ENCODE measurements around the gene ARGLU1. TPM values are rescaled to one million over a fixed set of nuclear protein-coding genes. Genes with fewer than 3 reads are reported as not detected.
A peak's percentile ranks its signal among the peaks of the same experiment; 100 is the strongest.

The ARGLU1 gene
- total and polyA plus RNA-seq, 11 donors, result 14.2 to 54.0 (median 28.1) TPM

GRCh38 chr13:106522898-106523525 is 44.9 kb downstream of the ARGLU1 start:
- intact Hi-C loops (cut with DNase I), result loop anchor here in 6 of 10 donors (5.0 to 10.0 kb wide), 6 partner anchors 436 to 1948 kb away; no protein-coding TSS in a partner anchor
- Histone ChIP-seq H3K27ac (peak overlapping the region in 2 of 12 donors; percentile 27 to 33), H3K4me1 (peaks cover 0 to 44% (median 6%) of the 10 kb centered on the region in 12 donors), H3K36me3 (no peaks in the 10 kb centered on the region), H3K9me3 (no peaks in the 10 kb centered on the region), H3K4me3 (peak overlapping the region in 2 of 12 donors; percentile 5 to 8), H3K27me3 (no peaks in the 10 kb centered on the region)
- TF ChIP-seq POLR2A (IDR thresholded peaks at IDR 0.05), result no peak
- TF ChIP-seq CTCF (IDR thresholded peaks at IDR 0.05), result no peak
- ATAC-seq (no peak), DNase-seq (no peak)
- WGBS, 4 donors, result 69 to 78% (median 72%) methylated on average over 7 of the region's 7 CpGs

GRCh38 chr13:106522112-106522705 is 45.7 kb downstream of the ARGLU1 start:
- Histone ChIP-seq H3K27ac (peak overlapping the region in 1 of 12 donors; percentile 33), H3K36me3 (no peaks in the 10 kb centered on the region), H3K4me1 (peaks cover 0 to 52% (median 7%) of the 10 kb centered on the region in 12 donors), H3K4me3 (peak overlapping the region in 1 of 12 donors; percentile 5), H3K27me3 (no peaks in the 10 kb centered on the region), H3K9me3 (no peaks in the 10 kb centered on the region)
- WGBS, 4 donors, result 78 to 81% (median 80%) methylated on average over 5 of the region's 5 CpGs
- intact Hi-C loops (cut with DNase I), result loop anchor here in 6 of 10 donors (5.0 to 10.0 kb wide), 6 partner anchors 435 to 1947 kb away; no protein-coding TSS in a partner anchor
- TF ChIP-seq CTCF (IDR thresholded peaks at IDR 0.05), result no peak
- TF ChIP-seq POLR2A (IDR thresholded peaks at IDR 0.05), result no peak
- no peak for DNase-seq
- ATAC-seq, result no peak

GRCh38 chr13:106521095-106521799 is 46.7 kb downstream of the ARGLU1 start:
- Histone ChIP-seq H3K36me3 (no peaks in the 10 kb centered on the region), H3K27ac (no peak overlapping the region), H3K4me1 (peaks cover 0 to 57% (median 8%) of the 10 kb centered on the region in 12 donors), H3K4me3 (no peak overlapping the region), H3K9me3 (no peaks in the 10 kb centered on the region), H3K27me3 (no peaks in the 10 kb centered on the region)
- DNase-seq, result no peak
- no peak for ATAC-seq
- intact Hi-C loops (cut with DNase I), result loop anchor here in 6 of 10 donors (5.0 to 10.0 kb wide), 6 partner anchors 434 to 1946 kb away; no protein-coding TSS in a partner anchor
- TF ChIP-seq CTCF (IDR thresholded peaks at IDR 0.05) (no peak), POLR2A (IDR thresholded peaks at IDR 0.05) (no peak)
- WGBS, 4 donors, result 72 to 81% (median 78%) methylated on average over 5 of the region's 5 CpGs
